Measurements from ENCODE around the gene MBD6. TPM values are rescaled to one million over a fixed set of nuclear protein-coding genes. Genes with fewer than 3 reads are reported as not detected.

MBD6 gene, protein sequence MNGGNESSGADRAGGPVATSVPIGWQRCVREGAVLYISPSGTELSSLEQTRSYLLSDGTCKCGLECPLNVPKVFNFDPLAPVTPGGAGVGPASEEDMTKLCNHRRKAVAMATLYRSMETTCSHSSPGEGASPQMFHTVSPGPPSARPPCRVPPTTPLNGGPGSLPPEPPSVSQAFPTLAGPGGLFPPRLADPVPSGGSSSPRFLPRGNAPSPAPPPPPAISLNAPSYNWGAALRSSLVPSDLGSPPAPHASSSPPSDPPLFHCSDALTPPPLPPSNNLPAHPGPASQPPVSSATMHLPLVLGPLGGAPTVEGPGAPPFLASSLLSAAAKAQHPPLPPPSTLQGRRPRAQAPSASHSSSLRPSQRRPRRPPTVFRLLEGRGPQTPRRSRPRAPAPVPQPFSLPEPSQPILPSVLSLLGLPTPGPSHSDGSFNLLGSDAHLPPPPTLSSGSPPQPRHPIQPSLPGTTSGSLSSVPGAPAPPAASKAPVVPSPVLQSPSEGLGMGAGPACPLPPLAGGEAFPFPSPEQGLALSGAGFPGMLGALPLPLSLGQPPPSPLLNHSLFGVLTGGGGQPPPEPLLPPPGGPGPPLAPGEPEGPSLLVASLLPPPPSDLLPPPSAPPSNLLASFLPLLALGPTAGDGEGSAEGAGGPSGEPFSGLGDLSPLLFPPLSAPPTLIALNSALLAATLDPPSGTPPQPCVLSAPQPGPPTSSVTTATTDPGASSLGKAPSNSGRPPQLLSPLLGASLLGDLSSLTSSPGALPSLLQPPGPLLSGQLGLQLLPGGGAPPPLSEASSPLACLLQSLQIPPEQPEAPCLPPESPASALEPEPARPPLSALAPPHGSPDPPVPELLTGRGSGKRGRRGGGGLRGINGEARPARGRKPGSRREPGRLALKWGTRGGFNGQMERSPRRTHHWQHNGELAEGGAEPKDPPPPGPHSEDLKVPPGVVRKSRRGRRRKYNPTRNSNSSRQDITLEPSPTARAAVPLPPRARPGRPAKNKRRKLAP
- total RNA-seq (10 to 100 TPM; 35.7 to 50.9 (median 41.6) TPM), polyA plus RNA-seq (16.4 TPM)
- long read RNA-seq, donor 1, partial matches to known transcripts = 6 of 9 reads
- long read RNA-seq, donor 1, other reads (novel, unspliced or antisense) = 3 of 9 reads
- long read RNA-seq, donor 2, partial matches to known transcripts = 3 of 4 reads
- long read RNA-seq, donor 2, other reads (novel, unspliced or antisense) = 1 of 4 reads
- long read RNA-seq, donor 3, partial matches to known transcripts = 0 of 1 reads
- long read RNA-seq, donor 3, other reads (novel, unspliced or antisense) = 1 of 1 reads
- long read RNA-seq, donor 4, partial matches to known transcripts = 1 of 3 reads
- long read RNA-seq, donor 4, other reads (novel, unspliced or antisense) = 2 of 3 reads

DNA sequence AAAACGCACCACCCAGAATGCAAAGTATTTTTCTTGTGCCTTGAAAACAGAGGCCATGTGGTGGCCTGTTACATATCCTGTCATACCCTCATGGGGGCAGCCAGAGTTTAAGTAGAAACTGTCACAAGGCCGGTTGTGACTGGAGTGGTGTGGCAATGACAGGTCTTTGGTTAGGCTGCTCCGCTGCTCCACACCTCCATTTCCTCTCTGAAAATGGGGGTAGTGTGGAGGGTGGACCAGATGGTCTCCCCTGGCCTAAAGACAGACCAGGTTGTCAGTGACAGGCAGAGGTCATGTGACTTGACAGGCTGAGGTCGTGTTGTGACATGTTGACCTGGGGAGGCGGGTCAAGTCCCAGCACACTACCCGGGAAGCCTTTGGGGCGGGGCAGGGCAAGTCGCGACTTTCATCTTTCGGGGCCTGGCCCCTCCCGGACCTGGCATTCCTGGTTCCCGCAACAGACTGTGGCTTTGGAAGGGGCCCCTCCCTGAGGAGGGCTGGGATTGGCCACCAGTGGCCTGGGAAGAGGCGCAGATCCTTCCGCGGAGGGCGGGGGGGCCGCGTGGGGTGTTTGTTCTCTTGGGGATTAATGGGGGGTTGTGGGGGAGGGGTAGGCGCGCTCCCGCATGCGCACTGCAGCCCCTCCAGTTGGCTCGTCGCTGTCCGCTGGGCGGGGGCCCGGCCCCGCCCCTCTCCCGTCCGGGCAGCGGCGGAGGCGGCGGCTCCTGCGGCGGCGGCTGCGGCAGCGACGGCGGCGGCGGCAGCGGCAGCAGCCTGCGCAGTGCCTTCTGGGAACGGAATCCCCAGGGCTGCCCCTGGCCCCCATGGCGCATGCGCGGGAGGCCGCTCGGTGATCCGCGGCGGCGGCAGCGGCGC lies at the start of gene MBD6:
TSS of gene MBD6 (plus strand) at position 814 of the 876 bp plus-strand sequence. CDS start 1,480 bp downstream, outside the sequence.
- DNase-seq (peak; percentile 93 to 97 (median 97)), ATAC-seq (peak; percentile 43 to 46)
- Histone ChIP-seq H3K4me1 (ENCODE audit: control insufficient read depth, insufficient read depth, low read length) (peaks cover 12% of the 10 kb centered on the region), H3K27ac (ENCODE audit: low read length) (peak within 1 kb of the TSS; percentile 90), H3K27me3 (ENCODE audit: control insufficient read depth, insufficient read depth) (no peaks in the 10 kb centered on the region), H3K9me3 (ENCODE audit: control insufficient read depth, low read length) (no peaks in the 10 kb centered on the region), H3K4me3 (ENCODE audit: low read length) (peak within 1 kb of the TSS; percentile 91)
- under 1% methylated on average over 57 of the region's 57 CpGs for WGBS
- intact Hi-C loops (cut with DNase I) = no loop called here

DNA sequence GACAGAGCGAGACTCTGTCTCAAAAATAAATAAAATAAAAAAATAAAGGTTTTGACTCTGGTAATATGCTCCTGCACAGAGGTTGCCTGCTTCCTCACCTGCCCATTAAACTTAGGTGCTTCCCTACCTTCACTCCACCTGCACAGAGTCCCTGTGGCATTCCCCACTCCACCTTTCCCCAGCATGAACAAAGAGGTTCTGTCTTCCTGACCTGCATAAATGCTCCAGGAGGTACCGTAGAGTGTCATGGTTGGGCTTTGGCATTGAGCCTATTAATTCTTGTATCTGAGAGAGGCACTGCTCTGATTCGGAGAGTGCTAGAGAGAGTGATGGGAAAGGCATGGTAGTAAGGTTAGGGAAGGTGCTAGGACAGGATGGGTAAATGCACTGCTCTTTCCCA lies 49.2 kb upstream of the MBD6 start:
- Histone ChIP-seq H3K27me3 (ENCODE audit: control insufficient read depth, insufficient read depth) (no peaks in the 10 kb centered on the region), H3K9me3 (ENCODE audit: control insufficient read depth, low read length) (no peaks in the 10 kb centered on the region), H3K4me3 (ENCODE audit: low read length) (no peak overlapping the region), H3K4me1 (ENCODE audit: control insufficient read depth, insufficient read depth, low read length) (no peaks in the 10 kb centered on the region), H3K27ac (ENCODE audit: low read length) (no peak overlapping the region)
- no peak for ATAC-seq
- 46% methylated on average over 3 of the region's 3 CpGs for WGBS
- DNase-seq = no peak
- intact Hi-C loops (cut with DNase I) = no loop called here

DNA sequence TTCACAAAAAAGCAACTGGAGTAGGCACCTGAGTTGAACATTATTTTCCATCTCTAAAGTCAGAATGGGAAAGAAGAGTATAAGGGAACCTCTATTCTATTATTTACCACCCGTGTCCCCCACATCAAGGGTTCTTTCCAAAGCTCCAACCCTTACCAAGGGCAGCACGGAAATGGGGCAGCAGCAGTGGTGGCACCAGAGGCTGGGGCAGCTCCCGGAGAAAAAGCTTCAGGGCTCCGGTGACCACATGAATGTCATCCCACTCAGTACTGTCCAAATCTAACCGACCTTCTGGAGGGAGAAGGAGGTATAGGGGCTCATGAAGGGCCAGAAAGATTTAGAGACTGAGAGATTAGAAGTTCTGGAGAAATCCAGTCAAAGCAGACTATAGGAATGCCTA lies 48.7 kb upstream of the MBD6 start:
- intact Hi-C loops (cut with DNase I) = no loop called here

DNA sequence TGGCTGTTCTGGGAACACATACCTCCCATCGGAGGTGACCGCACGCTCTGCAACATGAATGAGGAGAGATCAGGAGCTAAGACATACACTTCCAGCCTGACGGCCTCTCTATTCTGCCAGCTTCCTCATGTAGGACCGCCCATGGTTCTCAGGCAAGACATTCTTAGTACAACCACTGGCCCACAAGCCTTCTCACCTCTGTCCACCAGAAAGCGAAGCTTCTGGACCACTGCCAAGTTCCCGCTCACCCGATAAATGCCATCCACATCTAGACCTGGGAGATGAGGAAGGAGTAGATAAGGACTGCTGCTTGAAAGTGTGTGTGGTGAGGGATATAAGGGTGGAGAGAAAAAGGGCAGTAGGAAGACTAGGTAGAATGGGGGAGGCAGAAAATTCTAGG lies 48.2 kb upstream of the MBD6 start:
- WGBS = 65% methylated on average over 8 of the region's 8 CpGs
- Histone ChIP-seq H3K4me1 (ENCODE audit: control insufficient read depth, insufficient read depth, low read length) (no peaks in the 10 kb centered on the region), H3K27ac (ENCODE audit: low read length) (no peak overlapping the region), H3K27me3 (ENCODE audit: control insufficient read depth, insufficient read depth) (no peaks in the 10 kb centered on the region), H3K9me3 (ENCODE audit: control insufficient read depth, low read length) (no peaks in the 10 kb centered on the region), H3K4me3 (ENCODE audit: low read length) (no peak overlapping the region)
- DNase-seq (peak in 1 of 3 donors; percentile 38), ATAC-seq (no peak)
- intact Hi-C loops (cut with DNase I) = no loop called here

More for the DNA sequence above, 48.7 kb upstream of the MBD6 start:
- H3K27me3 ChIP-seq (ENCODE audit: control insufficient read depth, insufficient read depth) = no peaks in the 10 kb centered on the region
- WGBS = 88% methylated on average over 5 of the region's 5 CpGs
- no peak overlapping the region for H3K27ac ChIP-seq (ENCODE audit: low read length)
- H3K9me3 ChIP-seq (ENCODE audit: control insufficient read depth, low read length) = no peaks in the 10 kb centered on the region
- no peaks in the 10 kb centered on the region for H3K4me1 ChIP-seq (ENCODE audit: control insufficient read depth, insufficient read depth, low read length)
- no peak overlapping the region for H3K4me3 ChIP-seq (ENCODE audit: low read length)
- ATAC-seq = no peak
- DNase-seq = no peak

DNA sequence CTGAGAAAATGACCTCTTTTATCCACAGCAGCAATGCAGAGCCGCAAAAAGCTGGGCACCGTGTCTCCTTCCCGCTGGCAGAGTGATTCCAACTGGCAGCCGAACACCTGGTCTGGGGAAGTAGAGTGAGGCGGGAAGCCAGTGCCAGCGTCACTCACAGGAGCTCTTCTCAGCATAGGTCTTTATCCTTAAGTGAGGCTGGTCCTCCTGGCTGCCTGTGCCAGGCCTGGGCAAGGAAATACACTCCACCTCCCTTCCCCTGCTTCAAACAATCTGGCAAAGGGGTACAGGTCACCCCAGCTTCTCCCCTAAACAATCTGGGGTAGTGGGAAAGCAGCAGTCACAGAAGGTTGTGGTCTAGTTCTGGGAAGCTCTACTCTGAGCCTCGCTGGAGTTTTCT lies 47.8 kb upstream of the MBD6 start:
- Histone ChIP-seq H3K27me3 (ENCODE audit: control insufficient read depth, insufficient read depth) (no peaks in the 10 kb centered on the region), H3K4me1 (ENCODE audit: control insufficient read depth, insufficient read depth, low read length) (no peaks in the 10 kb centered on the region), H3K4me3 (ENCODE audit: low read length) (no peak overlapping the region), H3K9me3 (ENCODE audit: control insufficient read depth, low read length) (no peaks in the 10 kb centered on the region), H3K27ac (ENCODE audit: low read length) (no peak overlapping the region)
- intact Hi-C loops (cut with DNase I) = no loop called here
- 64% methylated on average over 7 of the region's 7 CpGs for WGBS
- ATAC-seq (no peak), DNase-seq (peak in 1 of 3 donors; percentile 36)

DNA sequence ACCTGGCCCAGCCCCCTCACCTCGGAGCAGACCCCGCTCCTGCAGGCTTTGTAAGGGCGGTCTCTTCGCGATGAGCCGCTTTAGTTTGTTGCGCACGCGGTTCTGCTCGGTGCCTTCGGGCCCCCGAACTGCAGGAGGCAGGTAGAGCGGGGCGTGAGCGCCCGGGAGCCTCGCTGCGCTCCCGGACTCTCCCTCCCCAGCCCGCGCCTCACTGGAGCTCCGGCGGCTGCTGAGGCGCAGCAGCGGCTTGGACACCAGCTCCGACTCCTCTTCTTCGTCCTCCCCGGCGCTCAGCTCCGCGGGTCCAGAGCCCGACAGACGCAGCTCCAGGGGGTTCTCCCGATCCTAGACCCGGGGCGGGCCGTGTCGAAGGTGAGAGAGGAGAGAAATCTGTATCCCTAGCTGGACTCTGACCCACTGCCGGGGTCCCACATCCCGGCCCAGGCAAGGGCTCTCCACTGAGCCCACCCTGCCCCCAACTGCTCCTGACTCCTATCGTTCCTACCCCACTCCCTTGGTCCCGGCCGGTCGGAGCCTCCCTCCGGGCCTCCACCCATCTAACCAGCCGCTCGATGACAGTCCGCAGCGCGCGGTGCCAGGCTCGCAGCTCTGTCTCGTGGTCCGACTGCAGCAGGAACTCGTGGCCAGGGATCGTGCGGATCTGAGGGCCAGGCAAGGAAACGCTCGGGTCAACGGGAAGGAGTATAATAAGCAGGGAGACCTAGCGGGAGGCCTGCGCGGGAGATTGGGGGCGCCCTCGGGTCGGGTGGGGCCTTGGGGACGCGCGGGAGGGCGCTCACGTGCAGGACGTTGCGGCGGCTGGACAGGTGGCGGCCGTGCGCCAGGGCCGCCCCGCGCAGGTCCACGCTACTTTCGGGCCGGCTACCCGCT lies 47.1 kb upstream of the MBD6 start:
- H3K9me3 ChIP-seq (ENCODE audit: control insufficient read depth, low read length) = no peaks in the 10 kb centered on the region
- intact Hi-C loops (cut with DNase I) = no loop called here
- DNase-seq = peak in 2 of 3 donors; percentile 70 to 71
- WGBS = 7% methylated on average over 84 of the region's 84 CpGs
- no peaks in the 10 kb centered on the region for H3K4me1 ChIP-seq (ENCODE audit: control insufficient read depth, insufficient read depth, low read length)
- H3K27me3 ChIP-seq (ENCODE audit: control insufficient read depth, insufficient read depth) = no peaks in the 10 kb centered on the region
- no peak overlapping the region for H3K27ac ChIP-seq (ENCODE audit: low read length)
- H3K4me3 ChIP-seq (ENCODE audit: low read length) = peak overlapping the region; percentile 26
- ATAC-seq = peak; percentile 32 to 44

DNA sequence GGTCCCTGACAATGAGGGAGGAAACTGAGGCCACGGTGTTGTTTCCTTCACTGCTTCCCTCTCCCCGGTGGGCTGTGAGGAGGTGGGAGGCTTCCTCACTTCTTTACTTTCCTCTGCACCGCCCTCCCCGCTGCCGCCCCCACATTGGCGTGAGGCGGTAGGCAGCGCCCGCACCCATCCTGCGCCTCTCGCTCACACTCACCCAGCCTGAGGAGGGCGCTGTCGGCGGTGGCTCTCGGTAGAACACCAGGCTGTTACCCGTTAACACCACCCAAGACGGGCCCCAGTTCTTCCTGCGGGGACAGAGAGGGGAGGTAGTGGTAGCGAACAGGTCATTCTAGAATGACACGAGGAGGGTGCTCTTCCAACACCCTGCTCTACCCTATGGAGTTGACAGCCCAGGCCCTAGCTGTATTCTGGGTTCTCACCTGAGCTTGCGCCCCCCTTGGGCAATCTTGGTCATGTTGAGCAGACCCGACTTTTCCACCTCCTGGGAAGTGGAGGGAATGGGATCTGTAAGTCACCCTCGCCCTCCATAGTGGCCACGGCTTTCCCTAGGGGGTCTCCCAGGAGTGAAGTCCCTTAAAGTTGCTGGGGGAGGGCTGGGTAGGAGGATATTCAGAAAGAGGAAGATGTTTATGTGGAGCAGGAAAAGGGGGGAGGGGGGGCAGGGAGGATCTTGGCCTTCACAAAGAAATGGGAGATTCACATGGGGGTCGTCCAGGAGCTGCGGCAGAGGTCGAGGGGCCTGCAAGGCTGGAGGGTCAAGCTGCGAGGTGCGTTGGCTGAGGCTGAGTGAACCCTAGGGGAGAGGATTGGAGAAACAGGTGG lies 46.2 kb upstream of the MBD6 start:
- peak overlapping the region; percentile 26 for H3K4me3 ChIP-seq (ENCODE audit: low read length)
- intact Hi-C loops (cut with DNase I) = no loop called here
- H3K27ac ChIP-seq (ENCODE audit: low read length) = no peak overlapping the region
- DNase-seq = peak in 2 of 3 donors; percentile 71 to 73
- H3K9me3 ChIP-seq (ENCODE audit: control insufficient read depth, low read length) = no peaks in the 10 kb centered on the region
- no peaks in the 10 kb centered on the region for H3K4me1 ChIP-seq (ENCODE audit: control insufficient read depth, insufficient read depth, low read length)
- ATAC-seq = peak; percentile 2 to 5
- WGBS = 19% methylated on average over 29 of the region's 29 CpGs
- H3K27me3 ChIP-seq (ENCODE audit: control insufficient read depth, insufficient read depth) = no peaks in the 10 kb centered on the region

DNA sequence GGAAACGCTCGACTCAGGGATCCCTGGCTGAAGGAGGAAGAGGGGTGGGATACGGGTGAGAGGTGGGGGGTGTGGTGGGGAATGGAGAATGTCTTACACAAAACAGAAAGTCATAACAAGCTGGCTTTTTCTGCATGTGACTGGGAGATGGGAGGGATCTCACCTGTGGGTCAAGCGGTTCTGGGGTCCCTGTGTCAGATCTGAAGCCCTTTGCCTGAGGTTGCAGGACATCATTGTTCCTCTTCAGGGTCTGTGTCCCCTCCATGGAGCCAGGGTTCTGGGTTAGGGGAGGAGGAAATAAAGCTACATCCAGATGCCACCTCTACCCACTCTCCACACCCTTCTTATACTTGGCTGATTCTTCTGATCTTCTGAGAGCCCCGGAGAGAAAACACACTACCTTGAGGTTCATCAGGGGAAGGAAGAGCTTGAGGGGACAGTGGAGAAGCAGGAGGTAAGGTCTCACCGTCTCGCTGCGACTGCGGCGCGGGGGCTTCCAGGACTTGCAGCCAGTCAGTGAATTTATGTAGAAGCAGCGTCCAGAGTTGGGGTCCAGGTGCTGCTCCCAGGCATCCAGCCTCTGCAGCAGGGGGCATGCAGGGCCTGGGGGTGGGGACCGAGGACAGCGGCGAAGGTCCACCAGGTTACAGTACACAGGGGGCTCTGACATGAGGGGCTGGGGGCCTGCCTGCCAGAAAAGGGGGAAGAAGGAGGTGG lies 45.5 kb upstream of the MBD6 start:
- H3K27me3 ChIP-seq (ENCODE audit: control insufficient read depth, insufficient read depth) = no peaks in the 10 kb centered on the region
- ATAC-seq = no peak
- 72% methylated on average over 15 of the region's 15 CpGs for WGBS
- H3K9me3 ChIP-seq (ENCODE audit: control insufficient read depth, low read length) = no peaks in the 10 kb centered on the region
- no peak overlapping the region for H3K27ac ChIP-seq (ENCODE audit: low read length)
- peak in 1 of 3 donors; percentile 45 for DNase-seq
- intact Hi-C loops (cut with DNase I) = no loop called here
- H3K4me3 ChIP-seq (ENCODE audit: low read length) = peak overlapping the region; percentile 6
- H3K4me1 ChIP-seq (ENCODE audit: control insufficient read depth, insufficient read depth, low read length) = no peaks in the 10 kb centered on the region

Data from right cardiac atrium (tissue), 5 donors.